Psoas muscle (tissue), 8 donors: ENCODE results near the gene NFASC. TPM values are rescaled to one million over a fixed set of nuclear protein-coding genes. Genes with fewer than 3 reads are reported as not detected.

Experiments used
- ATAC-seq, 4 donors: fragments of 200-7000 bp; cut with Tn5 transposase; one replicate each; pipeline ENCODE4 v1.9.1; 2020; ENCODE audit warnings: moderate library complexity in 3 of 4, mild to moderate bottlenecking in 2 of 4
- DNase-seq, 2 donors: peaks; one replicate each; pipeline ENCODE4 v3.0.0-alpha.2; 2020
- H3K27ac ChIP-seq: fragments of 200-600 bp; one replicate; pipeline ENCODE4 v1.8.0; 2022
- H3K27me3 ChIP-seq, 3 donors: fragments of 200-600 bp in 1 of 3; one replicate each; pipeline versions ENCODE4 v1.6.1 to v1.8.0; 2013 to 2022; ENCODE audit warnings: low read length in 2 of 3, mild to moderate bottlenecking in 2 of 3, moderate library complexity in 1 of 3; ENCODE audit not compliant: insufficient read depth in 3 of 3
- H3K36me3 ChIP-seq, 2 donors: fragments of 200-600 bp in 1 of 2; one replicate each; pipeline versions ENCODE4 v1.6.1 to v1.8.0; 2013 to 2022; ENCODE audit warnings: low read depth in 1 of 2, mild to moderate bottlenecking in 1 of 2, moderate library complexity in 1 of 2; ENCODE audit not compliant: insufficient read depth in 1 of 2
- H3K4me1 ChIP-seq: fragments of 200-600 bp; one replicate; pipeline ENCODE4 v1.8.0; 2022
- H3K4me3 ChIP-seq: fragments of 200-600 bp; one replicate; pipeline ENCODE4 v1.8.0; 2022; ENCODE audit warnings: mild to moderate bottlenecking
- H3K9me3 ChIP-seq: fragments of 200-600 bp; one replicate; pipeline ENCODE4 v1.8.0; 2022
- WGBS, 3 donors: extraction: QIAGEN DNeasy Blood & Tissue Kit; methylation state at CpG; one replicate each; pipeline versions ENCODE4 v1.1.6 to v1.1.7; 2013; 5-methylcytosine and 5-hydroxymethylcytosine counted together
- intact Hi-C, 2 donors: fragments of 100-400 bp; cut with DNase I; formaldehyde crosslinking; loops; one replicate each; pipeline versions ENCODE4 v1.11.0 to v1.14.2; 2022
- polyA plus RNA-seq, 3 donors: library from polyadenylated mRNA; stranded (reverse); fragments of 200-250 nt; gene quantifications; one replicate each; pipeline ENCODE4 v1.2.3, GENCODE V29; 2013
- total RNA-seq, 4 donors: library from RNA; stranded (reverse); fragmentation: NEBNext Ultra II Directional in 2 of 4; extraction: Animal tissue kit (Norgen Biotek cat#: 25700) in 2 of 4; gene quantifications; one replicate each; pipeline versions ENCODE4 v1.2.1 to v1.2.4, GENCODE V29; 2021 to 2023
- TF ChIP-seq, protein P1 (sequence below): fragments of 200-600 bp; IDR thresholded peaks from one replicate; pipeline ENCODE4 v1.8.0; 2022; ENCODE audit warnings: antibody characterized with exemption
- donor health status: healthy with polysubstance abuse.
- donor health status: DM: no; HTN: no; CAD: no; lungs with moderate emphysema.
- donor health status: Bipolar disorder and iron deficiency.
- donor health status: healthy.
- donor health status: DM: yes; HTN: yes; CAD: no.
- donor health status: DM: no; HTN: no; CAD: no.
- donor health status: DM: no; HTN: no; CAD: no.
- donor health status: DM: yes; HTN: yes; CAD: no.

The NFASC gene
- total and polyA plus RNA-seq, 7 donors, result 0.46 to 7.5 (median 0.90) TPM

- H3K27ac ChIP-seq, result no peak overlapping the region
- TF ChIP-seq, protein P1, sequence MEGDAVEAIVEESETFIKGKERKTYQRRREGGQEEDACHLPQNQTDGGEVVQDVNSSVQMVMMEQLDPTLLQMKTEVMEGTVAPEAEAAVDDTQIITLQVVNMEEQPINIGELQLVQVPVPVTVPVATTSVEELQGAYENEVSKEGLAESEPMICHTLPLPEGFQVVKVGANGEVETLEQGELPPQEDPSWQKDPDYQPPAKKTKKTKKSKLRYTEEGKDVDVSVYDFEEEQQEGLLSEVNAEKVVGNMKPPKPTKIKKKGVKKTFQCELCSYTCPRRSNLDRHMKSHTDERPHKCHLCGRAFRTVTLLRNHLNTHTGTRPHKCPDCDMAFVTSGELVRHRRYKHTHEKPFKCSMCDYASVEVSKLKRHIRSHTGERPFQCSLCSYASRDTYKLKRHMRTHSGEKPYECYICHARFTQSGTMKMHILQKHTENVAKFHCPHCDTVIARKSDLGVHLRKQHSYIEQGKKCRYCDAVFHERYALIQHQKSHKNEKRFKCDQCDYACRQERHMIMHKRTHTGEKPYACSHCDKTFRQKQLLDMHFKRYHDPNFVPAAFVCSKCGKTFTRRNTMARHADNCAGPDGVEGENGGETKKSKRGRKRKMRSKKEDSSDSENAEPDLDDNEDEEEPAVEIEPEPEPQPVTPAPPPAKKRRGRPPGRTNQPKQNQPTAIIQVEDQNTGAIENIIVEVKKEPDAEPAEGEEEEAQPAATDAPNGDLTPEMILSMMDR, result no peak
- no peaks in the 10 kb centered on the region for H3K4me1 ChIP-seq
- no peaks in the 10 kb centered on the region for H3K36me3 ChIP-seq
- 93 to 94% (median 94%) methylated on average over 14 of the region's 14 CpGs for WGBS, 3 donors
- ATAC-seq (no peak), DNase-seq (no peak)
- intact Hi-C loops, result loop anchor here in 1 of 2 donors (5.0 to 10.0 kb wide), 3 partner anchors 84 to 276 kb away; no protein-coding TSS in a partner anchor
- H3K9me3 ChIP-seq, result no peaks in the 10 kb centered on the region
- no peak overlapping the region for H3K4me3 ChIP-seq
- H3K27me3 ChIP-seq, result peaks cover 0 to 15% (median 0%) of the 10 kb centered on the region in 3 donors
Observed at GRCh38 chr1:204978782-204979181, 108.1 kb downstream of the NFASC start.

- H3K36me3 ChIP-seq, result no peaks in the 10 kb centered on the region
- peaks cover 0 to 13% (median 0%) of the 10 kb centered on the region in 3 donors for H3K27me3 ChIP-seq
- intact Hi-C loops, result loop anchor here in 1 of 2 donors (5.0 to 10.0 kb wide), 3 partner anchors 83 to 275 kb away; no protein-coding TSS in a partner anchor
- H3K9me3 ChIP-seq, result no peaks in the 10 kb centered on the region
- 93 to 96% (median 93%) methylated on average over 18 of the region's 18 CpGs for WGBS, 3 donors
- DNase-seq (no peak), ATAC-seq (no peak)
- TF ChIP-seq, protein P1, result no peak
- H3K4me3 ChIP-seq, result no peak overlapping the region
- H3K27ac ChIP-seq, result no peak overlapping the region
- H3K4me1 ChIP-seq, result no peaks in the 10 kb centered on the region
Observed at GRCh38 chr1:204979306-204979705, 108.6 kb downstream of the NFASC start.

DNA sequence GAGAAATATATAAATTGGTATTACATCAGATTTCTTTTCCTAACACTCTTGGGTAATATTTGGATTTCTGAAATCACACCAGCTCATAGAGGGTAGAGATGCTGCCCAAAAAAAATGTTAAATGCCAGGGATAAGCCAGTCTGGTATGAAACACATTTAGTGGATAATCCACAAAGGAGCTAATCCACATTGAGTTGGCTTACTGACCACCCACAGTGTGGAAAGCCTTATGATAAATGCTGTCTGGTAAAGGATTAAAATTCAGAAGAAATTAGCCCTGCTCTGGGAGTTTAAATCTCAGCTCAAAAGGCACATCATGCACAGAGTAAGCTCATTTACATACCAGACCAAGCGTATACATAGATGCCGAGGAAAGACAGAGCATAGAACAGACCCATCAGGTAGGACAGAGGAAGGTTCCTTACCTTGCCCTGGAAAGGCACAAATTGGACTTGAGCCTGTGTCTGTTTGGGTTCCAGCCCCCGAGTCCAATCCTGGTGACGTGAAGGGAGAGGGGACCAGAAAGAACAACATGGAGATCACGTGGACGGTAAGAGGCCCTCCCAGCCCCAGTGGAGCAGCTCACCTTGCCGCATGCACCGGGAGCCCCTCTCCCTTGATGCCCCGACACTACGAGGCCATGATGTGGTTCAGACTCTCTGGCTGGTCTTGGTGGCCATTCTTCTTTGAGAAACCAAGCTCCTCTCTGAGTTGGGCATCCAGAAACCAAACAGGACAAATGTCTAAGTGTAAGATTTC lies 109.4 kb downstream of the NFASC start:
- Histone ChIP-seq H3K4me3 (no peak overlapping the region), H3K9me3 (no peaks in the 10 kb centered on the region), H3K27me3 (peaks cover 0 to 8% (median 0%) of the 10 kb centered on the region in 3 donors), H3K4me1 (no peaks in the 10 kb centered on the region), H3K27ac (no peak overlapping the region), H3K36me3 (no peaks in the 10 kb centered on the region)
- intact Hi-C loops, result loop anchor here in 1 of 2 donors (5.0 to 10.0 kb wide), 3 partner anchors 82 to 275 kb away; no protein-coding TSS in a partner anchor
- no peak for DNase-seq
- WGBS, 3 donors, result 88 to 93% (median 88%) methylated on average over 10 of the region's 10 CpGs
- TF ChIP-seq, protein P1, result no peak
- ATAC-seq, result no peak

- H3K9me3 ChIP-seq, result no peaks in the 10 kb centered on the region
- no peak overlapping the region for H3K4me3 ChIP-seq
- H3K27me3 ChIP-seq, result peaks cover 0 to 4% (median 0%) of the 10 kb centered on the region in 3 donors
- H3K27ac ChIP-seq, result no peak overlapping the region
- H3K36me3 ChIP-seq, result no peaks in the 10 kb centered on the region
- DNase-seq (no peak), ATAC-seq (no peak)
- TF ChIP-seq, protein P1, result no peak
- no peaks in the 10 kb centered on the region for H3K4me1 ChIP-seq
- 59 to 68% (median 63%) methylated on average over 3 of the region's 3 CpGs for WGBS, 3 donors
- intact Hi-C loops, result no loop called here
Observed at GRCh38 chr1:204980840-204981405, 110.3 kb downstream of the NFASC start.
